GM18873 (cell line): ENCODE results near the gene THRB.

Experiments used
- ATAC-seq: cut with Tn5 transposase; IDR thresholded peaks from one replicate; pipeline ENCODE4 v1.9.1; 2021; ENCODE audit warnings: mild to moderate bottlenecking, moderate library complexity, moderate number of reproducible peaks; ENCODE audit not compliant: unreplicated experiment, low FRiP score

THRB gene

DNA sequence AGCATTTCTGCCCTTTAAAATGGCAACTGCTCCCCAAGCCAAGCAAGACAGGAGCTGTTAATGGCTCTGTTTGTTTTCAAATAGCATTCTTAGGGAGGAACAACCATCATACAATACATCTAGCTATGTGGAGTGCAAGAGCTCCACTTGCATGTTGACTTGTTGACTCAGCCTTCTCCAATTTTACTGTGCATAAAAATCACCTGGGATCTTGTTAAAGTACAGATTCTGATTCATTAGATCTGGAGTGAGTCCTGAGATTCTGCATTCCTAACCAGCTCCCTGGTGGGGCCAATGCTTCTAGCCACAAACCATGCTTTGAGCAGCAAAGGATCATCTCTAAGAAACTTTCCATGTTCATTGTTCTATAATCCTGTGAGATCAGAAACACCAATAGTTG is 171.4 kb downstream of the THRB start:
- no peak for ATAC-seq

DNA sequence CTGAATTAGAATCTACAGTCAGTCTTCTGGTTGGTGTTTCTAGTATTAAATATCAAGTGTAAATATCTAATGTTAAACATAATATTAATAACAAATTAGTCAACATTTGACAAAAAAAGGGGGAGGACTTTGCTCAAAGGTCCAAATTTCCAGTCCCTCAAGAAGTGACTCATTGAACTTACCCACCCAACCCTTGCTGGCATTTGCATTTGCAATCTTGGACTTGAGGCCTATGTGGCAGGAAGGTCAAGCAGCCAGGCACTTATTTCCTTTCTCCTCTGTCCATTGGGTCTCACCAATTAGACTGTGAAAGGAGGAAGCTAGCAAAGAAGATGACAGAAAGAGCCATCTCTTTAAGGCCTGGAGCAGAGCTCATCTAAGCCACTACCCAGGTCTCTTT is 174.0 kb downstream of the THRB start:
- ATAC-seq = no peak

DNA sequence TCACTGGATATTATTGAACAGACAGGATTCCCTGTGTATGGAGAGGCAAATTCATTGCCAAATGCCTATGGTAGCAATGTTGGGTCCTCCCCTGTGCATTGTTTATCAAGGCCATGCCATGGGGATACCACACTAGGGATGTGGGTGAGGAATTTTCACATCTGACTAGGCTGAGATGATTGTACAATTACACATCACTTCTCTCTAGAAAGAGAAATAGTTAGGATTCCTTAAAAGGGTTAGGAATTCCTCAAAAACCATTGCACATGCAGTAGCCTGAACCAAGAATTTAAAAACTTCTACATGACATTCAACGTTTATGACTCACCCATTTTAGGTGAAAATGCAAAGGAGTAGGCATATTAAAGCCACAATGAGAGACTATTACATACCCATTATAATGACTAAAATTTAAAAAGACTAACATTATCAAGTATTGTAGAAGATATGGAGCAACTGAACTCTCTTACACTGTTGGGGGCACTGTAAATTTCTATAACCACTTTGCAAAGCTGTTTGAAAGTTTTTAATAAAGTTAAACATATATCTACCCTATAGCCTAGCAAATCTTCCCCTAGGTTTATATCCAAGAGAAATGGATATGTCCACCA is 175.9 kb downstream of the THRB start:
- ATAC-seq = no peak

DNA sequence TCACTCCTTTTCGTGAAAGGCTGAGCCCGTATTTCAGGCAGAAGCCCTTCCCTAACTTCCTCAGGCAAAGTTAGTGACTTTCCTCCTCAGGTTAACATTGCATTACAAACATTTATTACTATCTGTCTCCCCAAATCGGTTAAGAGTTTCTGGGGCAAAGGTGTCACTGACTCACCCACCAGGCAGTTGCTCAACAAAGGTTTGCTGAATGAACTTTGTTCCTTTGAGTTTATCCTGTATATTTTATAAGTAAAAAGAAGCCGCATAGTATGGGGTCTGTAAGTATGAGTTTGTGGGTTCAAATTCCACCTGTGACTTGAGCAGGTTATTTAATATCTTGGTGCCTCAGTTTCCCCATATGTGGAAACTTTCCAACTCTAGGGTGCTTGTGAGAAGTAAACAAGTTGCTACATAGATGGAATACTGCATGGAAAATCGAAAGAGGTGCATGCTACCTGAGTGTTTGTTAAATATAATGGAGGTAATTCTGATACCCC is 177.7 kb downstream of the THRB start:
- no peak for ATAC-seq

DNA sequence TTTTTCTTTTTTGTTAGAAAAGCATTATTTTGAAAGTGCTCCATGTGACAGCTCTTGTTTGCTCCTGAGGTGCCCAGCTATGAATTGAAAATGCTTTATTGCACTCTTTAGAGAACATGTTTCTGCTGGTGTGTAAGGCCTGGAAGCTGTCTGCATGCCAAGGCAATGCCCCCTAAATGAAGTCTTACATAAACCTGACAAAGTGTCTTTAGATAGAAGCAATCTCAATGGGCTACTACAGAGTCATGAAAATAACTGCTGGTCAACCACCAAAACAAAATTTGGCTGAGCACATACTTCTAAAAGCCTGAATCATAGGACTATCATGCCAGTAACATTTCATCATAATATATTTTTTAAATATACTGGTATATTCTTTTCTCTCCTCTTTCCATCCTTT is 178.7 kb downstream of the THRB start:
- ATAC-seq = no peak

DNA sequence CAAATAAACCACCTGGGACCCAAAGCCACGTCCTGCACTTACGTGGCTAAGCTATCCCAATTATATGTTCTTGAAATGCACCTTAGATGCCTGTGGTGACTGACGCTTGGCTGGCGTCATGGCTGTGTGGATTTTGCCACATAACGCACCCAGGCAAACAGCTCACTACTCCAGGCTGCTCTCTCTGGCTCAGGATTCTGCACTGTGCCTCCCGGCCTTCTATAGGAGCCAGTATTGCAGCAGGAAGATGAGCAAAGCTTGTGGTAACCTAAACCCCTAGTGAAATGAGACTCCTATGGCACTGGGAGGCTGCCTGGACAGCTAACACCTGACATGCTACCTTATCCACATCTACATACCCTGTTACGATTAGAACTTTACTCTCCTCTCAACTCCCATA is 179.3 kb downstream of the THRB start:
- no peak for ATAC-seq

DNA sequence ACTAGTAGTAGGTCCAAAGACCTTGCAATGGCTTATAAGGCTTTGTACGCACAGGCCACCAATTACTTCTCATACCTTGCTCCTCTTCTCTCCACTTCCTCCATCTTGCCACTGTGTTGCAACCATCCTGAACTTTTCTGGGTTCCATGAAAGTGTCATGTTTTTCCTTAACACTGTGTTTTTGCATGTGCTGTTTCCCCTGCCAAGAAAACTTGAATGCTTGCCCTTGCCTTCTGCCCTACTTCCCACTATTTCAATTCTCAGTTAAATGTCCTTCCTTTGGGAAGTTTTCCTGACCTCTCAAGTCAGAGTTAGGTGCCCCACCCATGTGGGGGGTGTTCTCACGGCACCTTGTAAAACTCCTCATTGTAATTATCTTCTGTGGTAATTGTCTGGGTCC is 182.8 kb downstream of the THRB start:
- no peak for ATAC-seq

DNA sequence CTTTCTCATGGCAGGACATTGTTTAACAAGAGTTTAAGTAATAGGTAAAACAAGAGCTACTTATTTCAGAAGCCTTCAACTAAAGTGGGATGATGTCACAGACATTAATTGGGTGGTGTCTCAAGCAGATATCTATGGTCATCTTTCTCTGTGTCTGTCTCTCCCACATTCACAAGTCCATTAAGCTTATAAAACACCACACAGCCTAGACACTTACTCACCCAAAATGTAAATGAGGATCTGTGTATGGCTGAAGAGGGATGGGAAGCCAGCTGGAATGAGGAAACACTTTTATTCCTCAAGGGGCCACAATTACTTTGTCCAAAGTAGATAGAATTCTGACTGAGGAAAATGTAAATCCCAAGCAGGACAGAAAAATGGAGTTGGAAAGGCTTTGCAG is 183.8 kb downstream of the THRB start:
- no peak for ATAC-seq

DNA sequence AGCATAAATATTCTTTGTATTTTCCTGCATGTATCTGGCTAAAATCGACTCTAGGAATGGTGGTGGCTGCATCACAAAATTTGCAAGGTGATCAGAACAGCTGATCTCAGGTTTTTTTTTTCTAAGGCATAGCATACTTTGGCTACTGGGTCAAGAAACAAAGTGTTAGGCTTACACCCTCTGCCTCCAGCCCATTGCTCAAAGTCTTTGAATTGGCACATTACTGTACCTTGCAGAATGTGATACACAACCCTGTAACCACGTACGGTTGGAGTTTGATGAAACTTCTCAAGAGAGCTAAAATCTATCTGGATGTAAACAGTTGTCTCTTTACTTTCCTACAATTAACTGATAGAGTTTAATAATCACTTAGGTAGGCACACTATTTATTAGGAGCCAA is 188.1 kb downstream of the THRB start:
- ATAC-seq = no peak

DNA sequence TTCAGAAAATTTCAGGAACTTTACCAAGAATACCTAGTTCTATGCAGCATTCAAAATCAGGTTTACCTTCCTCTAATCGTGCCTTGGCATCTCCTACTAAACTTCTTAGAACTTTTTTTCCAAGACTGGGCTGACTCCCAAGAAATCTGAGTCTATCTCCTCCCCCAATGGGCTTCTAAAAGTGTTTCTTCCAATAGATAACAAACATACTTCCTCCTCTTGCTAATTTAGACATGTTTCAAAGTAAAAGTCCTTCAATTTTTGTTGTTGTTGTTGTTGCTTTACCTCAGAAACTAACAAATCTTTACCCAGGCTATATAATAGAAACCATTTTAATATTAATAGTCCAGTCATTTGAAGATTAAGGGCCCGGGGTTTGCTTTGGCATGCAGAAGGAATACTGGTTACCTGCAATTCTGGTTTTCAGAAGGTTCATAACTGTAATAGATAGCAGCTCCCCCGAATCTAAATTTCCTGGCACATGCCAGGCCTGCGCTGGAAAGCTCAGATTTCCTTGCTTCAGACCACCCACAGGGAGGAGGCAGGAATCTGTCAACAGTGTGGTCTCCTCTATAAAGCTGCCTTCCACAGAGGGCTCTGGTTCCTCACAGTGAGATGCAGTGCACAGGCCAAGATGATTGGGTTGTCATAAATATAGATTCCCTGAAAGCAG is 188.7 kb downstream of the THRB start:
- no peak for ATAC-seq

DNA sequence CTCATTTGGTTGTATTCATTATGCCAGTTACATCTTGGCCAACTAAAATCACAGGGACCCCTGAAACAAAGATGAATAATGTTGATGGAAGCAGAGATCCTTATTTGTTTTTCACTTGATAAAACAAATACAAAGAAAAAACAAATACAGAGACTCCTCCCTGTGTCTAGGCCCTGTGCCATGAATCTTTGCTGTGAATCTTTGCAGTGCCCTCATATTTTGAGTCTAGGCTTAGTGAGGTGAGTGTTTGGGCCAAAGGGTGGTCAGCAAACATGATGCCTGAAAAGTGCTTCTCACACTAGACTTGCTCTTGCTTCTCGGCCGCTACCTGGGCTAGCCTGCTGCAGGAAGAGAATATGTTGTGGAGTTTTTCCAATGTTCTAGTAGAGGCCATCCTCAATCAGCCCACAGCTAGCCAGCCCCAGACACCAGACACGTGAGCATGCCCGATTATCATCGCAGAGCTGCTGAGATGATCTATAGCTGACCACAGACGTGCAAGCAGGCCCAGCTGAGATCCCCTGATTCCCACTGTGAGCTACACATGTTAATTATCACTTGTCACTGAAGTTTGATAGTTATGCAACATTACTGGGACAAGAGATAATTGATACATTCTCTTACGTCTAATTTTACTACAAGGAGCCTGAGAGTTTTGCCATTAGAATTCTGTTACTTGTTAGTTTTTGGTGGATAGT is 191.4 kb downstream of the THRB start:
- no peak for ATAC-seq

DNA sequence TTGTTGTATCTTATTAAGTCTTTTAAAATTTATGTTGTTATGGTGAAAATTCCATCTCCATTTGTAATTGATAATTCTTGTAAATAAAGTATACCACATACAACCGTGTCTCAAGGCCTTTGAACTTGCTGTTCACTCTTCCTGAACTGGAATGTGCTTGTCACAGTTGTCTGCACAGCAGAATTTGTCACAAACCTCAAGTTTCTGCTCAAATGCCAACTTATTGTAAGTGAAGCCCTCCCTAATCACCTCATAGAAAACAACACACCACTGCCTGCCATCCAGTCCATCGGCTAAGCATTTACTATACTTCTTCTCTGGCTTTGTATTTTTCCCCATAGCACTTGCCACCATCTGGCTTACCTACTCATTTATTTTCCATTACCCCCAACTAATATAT is 192.3 kb downstream of the THRB start:
- ATAC-seq = no peak

DNA sequence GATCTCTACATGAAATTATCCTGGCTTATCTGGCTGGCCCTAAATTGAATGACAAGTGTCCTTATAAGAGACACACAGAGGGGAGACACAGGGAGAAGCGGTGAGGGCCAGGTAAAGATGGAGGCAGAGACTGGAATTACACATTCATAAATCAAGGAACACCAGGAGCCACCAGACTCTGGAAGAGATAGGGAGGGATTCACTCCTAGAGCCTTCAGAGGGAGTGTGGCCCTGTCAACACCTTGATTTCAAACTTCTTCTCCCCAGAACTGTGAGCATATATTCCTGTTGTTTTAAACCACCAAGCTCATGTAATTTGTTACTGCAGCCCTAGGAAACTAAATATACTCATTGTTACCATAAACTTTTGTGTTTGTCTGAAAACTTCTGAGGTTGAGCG is 193.7 kb downstream of the THRB start:
- no peak for ATAC-seq

DNA sequence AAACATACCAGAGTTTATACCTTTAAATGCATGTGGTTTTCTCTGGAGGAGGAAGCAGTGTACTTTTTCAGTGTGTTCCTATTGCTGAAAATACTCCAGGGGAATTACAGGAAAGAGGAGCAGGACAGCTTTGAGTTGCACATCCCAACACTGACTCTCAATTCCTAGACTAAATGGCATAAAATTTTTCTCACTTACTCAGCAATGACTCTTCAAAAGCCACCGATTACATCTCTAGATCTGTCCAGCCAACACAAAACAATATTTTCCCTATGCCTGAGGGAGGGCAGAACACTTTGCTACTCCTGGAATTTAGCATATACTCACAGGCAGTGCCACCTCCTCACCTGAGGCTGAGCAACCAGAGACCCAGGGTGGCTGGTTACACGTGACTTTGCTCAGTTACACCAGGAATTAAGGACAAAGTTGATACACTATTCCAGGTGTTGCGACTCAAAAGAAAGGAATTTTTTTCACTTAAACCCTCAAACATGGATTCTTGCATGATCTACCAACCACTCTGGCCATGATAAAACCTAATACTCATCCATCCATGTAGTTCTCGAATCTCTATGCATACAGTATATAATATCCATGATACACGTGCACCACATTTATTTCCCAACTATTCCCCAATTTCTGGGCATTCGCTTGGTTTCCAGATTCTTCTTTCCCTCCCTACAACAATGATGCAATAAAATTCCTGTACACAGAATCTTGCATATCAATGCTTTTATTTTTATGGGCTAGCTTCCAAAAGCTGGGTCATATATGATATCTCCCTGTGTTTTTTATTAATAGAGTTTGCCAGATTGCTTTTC is 194.6 kb downstream of the THRB start:
- no peak for ATAC-seq

DNA sequence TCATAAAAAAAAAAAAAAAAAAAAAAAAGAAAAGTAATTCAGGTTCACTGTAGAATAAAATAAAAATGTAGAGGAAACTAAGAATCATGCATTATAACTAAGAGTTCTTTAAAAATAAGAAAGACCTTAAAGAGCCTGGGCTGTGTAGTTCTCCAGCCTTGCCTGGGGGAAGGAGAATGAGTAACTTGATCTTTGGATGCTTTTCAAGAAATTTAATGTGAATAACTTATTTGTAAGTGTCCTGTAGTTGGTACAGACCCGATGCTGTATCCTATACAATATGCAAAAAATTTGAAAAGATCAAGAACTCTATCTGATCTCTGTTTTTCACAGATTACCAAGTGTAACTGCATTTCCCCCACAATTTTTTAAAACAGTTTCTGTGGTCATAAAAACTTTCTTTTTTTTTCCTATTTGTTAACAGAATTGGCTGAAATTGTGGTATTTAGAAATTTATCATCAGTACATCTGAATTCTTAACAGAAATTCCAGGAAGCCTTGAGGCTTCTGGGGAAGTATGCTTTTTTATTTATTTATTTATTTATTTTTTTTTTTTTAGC is 195.3 kb downstream of the THRB start:
- no peak for ATAC-seq

DNA sequence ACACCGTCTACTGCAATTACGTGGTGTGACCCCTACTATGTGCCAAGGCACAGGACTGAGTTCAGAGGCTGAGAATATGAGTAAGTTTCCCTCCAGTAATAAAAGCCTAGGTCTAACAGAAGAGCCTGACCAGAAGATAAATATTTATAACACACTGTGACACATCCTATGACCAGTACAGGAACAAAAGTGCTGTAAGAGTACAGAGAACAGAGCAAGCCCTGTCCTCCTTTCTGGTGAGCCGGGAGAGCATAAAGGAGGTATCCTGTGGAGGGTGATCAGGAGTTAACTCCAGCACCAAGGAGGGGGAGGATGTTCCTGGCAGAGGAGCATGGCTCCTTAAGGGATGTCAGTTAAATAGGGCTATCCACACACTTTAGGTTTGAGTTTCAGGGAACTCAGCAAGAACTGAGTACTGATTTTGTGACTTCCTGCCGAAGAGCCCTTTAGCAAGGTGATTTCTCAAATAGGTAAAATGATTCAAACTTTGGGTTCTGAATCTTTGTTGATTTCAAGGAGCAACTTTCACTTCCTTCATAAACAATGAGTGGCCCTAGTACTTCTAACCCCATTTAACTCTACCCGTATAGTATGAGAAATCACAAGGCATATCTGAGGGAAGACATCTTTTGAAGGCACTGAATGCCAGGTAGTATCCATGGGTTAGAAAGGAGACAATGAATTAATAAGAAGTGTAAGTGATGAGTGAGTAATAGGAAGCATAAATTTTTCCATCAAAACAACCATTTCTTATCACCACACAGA is 198.0 kb downstream of the THRB start:
- no peak for ATAC-seq

DNA sequence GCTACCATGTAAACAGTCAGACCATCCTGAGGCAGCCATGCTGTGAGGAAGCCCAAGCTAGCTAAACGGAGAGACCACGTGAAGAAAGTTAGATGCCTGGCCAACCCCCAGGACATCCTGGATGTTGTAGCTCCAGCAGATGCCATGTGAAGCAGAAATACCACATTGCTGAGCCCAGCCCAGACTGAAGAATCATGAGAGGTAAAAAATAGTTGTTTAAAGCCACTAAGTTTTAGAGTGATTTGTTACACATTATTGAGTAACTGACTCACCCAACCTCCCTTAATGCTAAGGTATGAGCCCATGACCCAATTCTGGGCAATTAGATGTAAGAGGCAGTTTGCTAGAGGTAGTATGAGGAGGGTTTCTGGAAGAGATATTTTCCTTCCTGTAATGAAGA is 200.5 kb downstream of the THRB start:
- no peak for ATAC-seq

DNA sequence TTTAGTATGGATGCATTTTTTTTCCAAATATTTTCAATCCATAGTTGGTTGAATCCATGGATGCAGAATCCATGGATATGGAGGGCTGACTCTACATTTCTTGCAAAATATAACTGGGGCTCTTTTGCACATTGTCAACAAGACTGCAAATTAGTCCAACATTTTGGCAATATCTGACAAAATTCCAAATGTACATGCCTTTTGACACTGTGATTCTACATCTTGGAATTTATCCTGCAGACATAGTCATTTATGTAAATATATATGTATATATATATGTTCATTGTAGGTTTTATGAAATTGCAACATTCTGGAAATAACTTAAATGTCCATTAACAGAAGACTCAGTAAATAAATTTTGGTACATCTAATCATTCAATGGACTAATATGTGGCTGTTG is 203.0 kb downstream of the THRB start:
- ATAC-seq = no peak

DNA sequence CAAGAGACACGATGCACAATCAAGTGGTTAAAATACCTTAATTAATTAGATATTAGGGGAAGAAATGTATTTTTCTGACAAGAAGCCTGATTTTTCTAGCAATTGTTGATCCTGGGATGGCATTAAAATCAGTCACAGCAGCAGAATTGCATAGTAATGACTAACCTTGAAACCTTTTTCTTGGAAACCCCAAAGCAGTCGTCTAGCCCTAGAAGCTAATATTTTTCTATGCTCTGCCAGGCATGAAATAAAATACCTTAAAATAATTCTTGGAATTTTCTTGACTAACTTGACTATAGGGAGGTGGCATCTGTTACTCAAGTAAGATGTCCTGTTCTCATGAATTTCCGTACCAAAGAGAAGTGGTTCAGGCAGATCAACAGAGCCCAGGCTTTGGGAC is 204.1 kb downstream of the THRB start:
- ATAC-seq = no peak
